HL-60/S4 treated with phorbol 12-myristate 13-acetate at 8.2 ng/mL for 4 days and 3 days (cell line): Measurements from ENCODE around the gene VWA8.
"Not testable (repeated sequence)": the region's sequence is repeated elsewhere in the genome, so short reads cannot be mapped to it uniquely, and the experiment has no call there.

ENCODE experiments used
- in situ Hi-C: fragments of 300-500 bp; cut with MboI; formaldehyde crosslinking; loops from 2 replicates; pipeline ENCODE4 v1.15.0; 2022; ENCODE audit warnings: low sequenced_read_pairs

VWA8 gene

GRCh38 chr13:41811588-41812021 is 149.3 kb downstream of the VWA8 start:
- in situ Hi-C loops: no loop called here

GRCh38 chr13:41809962-41810361 is 150.9 kb downstream of the VWA8 start:
- in situ Hi-C loops: no loop called here

GRCh38 chr13:41803445-41803735 is 157.5 kb downstream of the VWA8 start:
- in situ Hi-C loops: not testable (repeated sequence)

DNA sequence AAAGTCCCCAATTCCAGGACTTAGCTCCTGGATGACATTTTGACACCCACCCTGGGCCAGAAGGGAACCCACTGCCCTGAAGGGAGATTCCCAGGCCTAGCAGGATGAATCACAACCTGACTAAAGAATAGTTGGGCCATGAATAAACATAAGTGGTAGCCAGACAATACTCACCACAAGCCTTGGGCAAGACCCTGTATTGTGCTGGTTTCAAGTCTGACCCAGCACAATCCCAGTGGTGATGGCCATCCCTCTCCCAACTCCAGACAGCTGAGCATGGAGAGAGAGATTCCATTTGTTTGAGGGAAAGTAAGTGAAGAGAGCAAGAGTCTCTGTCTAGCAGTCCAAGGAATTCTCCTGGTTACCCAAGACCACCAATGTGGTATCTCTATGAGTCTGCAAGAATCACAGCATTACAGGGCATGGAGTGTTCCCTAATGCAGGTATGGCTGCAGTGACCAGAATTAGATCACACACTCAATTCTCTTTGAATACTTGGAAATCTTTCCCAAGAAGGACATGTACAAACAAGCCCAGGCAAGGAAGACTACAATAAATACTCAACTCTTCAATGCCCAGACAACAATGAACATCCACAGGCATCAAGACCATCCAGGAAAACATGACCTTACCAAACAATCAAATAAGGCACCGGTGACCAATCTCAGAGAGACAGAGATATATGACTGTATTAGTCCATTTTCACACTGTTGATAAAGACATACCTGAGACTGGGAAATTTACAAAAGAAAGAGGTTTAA is 158.0 kb downstream of the VWA8 start:
- in situ Hi-C loops: no loop called here

DNA sequence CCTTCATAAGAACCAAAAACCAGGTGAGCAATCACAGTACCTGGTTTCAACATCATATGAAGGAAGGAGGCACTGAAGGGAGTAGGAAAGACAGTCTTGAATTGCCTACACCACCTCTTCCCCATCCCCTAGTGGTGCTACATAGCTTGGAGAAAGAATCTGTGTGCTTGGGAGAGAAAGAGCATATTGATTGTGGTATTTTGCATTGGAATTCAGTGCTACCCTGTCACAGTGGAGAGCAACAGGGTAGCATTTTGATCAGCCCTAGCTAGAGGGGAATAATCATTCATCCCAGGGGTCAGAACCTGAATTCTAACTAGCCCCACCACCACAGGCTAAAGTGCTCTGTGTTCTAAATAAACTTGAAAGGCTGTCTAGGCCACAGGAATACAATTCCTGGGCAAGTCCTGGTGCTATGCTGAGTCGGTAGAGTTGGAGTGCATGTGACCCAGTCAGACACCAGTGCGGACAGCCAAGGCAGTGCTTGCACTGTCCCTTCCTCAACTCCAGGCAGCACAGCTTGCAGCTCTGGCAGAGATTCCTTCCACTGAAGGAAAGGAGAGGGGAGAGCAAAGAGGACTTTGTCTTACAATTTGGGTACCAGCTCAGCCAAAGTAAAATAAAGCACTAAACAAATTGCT is 158.7 kb downstream of the VWA8 start:
- in situ Hi-C loops: no loop called here

DNA sequence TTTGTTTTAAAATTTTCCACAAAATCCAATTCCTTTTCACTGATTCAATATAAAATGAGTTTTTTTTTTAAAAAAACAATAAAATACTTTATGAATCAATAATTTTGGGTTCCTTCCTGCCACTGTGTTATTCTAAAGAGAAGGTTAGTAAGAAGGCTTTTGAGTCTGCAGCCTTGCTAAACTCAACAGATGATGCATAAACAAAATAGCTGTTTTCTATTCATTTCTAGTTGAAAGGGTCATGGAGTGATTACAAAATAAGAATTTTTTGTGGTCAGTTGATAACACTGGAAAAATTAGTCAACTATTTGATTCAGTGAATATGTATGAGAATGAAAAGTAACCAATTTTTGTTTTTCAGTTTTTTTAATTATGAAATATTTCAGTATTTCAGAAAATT is 169.9 kb downstream of the VWA8 start:
- in situ Hi-C loops: no loop called here

- in situ Hi-C loops: no loop called here
Measured at GRCh38 chr13:41788552-41788951, 172.4 kb downstream of the VWA8 start.

GRCh38 chr13:41785402-41786172 is 175.3 kb downstream of the VWA8 start:
- in situ Hi-C loops: no loop called here

GRCh38 chr13:41782086-41782485 is 178.8 kb downstream of the VWA8 start:
- in situ Hi-C loops: no loop called here

- in situ Hi-C loops: no loop called here
Measured at GRCh38 chr13:41780715-41781706, 179.9 kb downstream of the VWA8 start.

DNA sequence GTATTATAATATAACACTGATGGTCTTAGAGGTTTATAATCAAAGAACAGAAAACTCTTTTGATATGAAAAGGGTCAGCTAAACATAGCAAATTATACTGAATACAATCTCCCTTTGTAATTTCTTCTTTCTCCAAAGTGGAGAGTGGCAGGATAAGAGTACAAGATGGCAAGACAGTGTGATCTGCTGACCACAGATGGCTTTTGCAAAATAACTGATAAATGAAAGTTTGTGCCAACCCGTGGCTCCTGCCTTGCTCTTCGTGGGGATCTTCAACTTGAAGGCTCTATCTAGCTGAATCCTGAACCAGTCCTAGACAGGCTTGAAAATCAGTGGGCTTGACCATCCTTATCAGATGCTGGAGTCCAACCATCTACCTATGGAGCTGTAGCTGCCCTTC is 185.7 kb downstream of the VWA8 start:
- in situ Hi-C loops: no loop called here

DNA sequence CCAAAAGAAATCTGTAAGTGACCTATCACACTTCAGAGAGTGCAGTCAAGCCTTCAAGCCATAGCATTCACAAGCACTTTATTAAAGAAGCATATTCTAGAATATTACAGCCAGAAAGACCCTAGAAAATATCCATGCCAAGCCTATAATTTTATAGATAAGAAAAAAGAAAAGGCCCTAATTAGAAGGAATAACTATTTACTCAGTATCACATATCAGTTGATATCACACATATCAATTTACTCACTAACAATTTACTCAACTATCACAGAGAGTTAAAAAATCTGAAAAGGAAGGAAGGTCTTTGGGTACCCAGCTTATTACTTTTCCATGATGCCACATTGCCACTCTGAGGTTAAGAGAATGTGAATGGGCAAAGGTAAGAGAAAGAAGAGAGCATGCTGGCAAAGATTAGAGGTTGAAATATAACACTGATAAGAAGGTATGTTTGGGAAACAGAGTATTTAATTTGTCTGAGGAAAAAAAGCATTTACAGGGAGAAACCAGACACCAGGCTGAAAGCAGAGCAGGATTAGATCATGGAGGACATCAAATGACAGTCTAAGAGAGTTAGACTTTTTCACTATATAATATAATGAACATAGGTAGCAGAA is 186.2 kb downstream of the VWA8 start:
- in situ Hi-C loops: no loop called here

GRCh38 chr13:41767801-41768200 is 193.1 kb downstream of the VWA8 start:
- in situ Hi-C loops: no loop called here

DNA sequence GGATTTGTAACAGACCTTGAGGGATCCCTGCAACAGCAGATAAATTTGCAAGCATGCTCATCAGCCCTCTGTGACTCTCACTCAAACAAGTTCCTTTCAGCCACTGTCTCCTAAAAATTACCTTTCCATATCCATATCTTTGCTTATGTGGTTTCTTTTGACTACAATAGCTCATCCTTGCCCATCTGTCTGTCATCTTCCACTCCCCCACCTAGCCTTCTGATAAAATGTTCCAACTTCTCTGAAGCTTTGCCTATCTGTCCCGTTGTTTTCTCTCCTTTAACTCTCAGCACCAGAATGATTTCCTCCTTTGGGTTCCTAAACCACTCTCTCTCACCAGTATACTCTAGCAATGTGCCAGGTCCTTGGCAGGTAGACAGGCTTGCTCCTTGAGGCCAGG is 194.5 kb downstream of the VWA8 start:
- in situ Hi-C loops: no loop called here

GRCh38 chr13:41765813-41766212 is 195.1 kb downstream of the VWA8 start:
- in situ Hi-C loops: no loop called here

GRCh38 chr13:41765020-41765419 is 195.9 kb downstream of the VWA8 start:
- in situ Hi-C loops: no loop called here

GRCh38 chr13:41764558-41764957 is 196.4 kb downstream of the VWA8 start:
- in situ Hi-C loops: no loop called here

- in situ Hi-C loops: no loop called here
Measured at GRCh38 chr13:41763782-41764181, 197.1 kb downstream of the VWA8 start.

DNA sequence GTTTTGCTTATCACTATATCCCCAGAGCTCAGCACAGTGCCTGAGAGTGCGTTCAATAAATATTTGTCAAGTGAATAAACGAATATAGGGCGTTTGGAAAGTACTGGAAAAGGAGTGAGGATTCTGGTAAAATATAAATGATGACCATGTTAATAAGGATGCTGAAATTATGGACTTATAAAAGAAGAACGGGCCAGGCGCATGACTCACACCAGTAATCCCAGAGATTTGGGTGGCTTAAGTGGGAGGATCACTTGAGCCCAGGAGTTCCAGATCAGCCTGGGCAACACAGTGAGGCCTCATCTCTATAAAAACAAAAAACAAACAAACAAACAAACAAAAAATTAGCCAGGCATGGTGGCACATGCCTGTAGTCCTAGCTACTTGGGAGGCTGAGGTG is 198.1 kb downstream of the VWA8 start:
- in situ Hi-C loops: no loop called here

DNA sequence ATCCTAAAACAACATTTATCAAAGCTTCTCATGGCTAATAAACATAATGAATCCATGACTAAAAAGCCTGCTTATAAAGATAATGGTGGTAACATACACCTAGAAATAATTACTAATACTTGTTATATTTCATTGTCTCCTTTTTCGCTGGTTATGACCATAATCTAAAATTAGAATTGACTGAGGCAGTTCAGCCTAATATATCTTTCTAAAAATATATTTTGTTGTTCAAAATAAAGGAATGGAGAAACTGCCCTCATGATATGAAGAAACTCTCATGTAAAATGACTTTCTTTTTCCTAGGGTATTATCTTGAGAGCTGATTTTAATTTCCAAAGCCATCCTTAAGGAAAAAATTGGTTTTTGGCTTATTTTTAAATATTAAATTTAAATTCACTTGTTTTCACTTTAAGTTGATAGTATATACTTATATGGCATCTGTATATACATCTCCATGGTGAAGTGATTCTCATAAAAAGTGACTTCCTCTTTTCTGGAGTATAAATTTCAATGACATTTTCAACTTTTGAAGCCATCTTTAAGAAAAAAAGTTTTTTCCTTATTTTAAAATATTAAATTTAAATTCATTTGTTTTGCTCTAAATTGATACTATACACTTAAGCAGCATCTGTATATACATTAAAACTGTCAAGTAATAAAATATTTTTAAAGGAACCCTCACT is 204.6 kb downstream of the VWA8 start:
- in situ Hi-C loops: no loop called here
